Endothelial cell of umbilical vein (primary cell): Measurements from ENCODE around the gene LAMB1.
"Not testable (repeated sequence)": the region's sequence is repeated elsewhere in the genome, so short reads cannot be mapped to it uniquely, and the experiment has no call there.

ENCODE experiments used
- FOS ChIP-seq: IDR thresholded peaks from 2 replicates; pipeline ENCODE4 v1.6.1; 2011; ENCODE audit warnings: mild to moderate bottlenecking, low read length, moderate library complexity, borderline replicate concordance; ENCODE audit not compliant: insufficient read depth
- POLR2A ChIP-seq: IDR thresholded peaks from 2 replicates; pipeline ENCODE4 v1.6.1; 2012; ENCODE audit warnings: low read depth, mild to moderate bottlenecking, control low read depth, low read length
- POLR2AphosphoS5 ChIP-seq: IDR thresholded peaks from 2 replicates; pipeline ENCODE4 v1.6.1; 2012; ENCODE audit warnings: low read depth, mild to moderate bottlenecking, control low read depth, low read length, moderate library complexity; ENCODE audit not compliant: insufficient read depth
- TF ChIP-seq, protein P1 (sequence below), 2 donors: IDR thresholded peaks; 1 replicate in 1 of 2; 2 replicates in 1 of 2; pipeline ENCODE4 v1.5.1; 2011; ENCODE audit warnings: low read length in 2 of 2, mild to moderate bottlenecking in 2 of 2, moderate library complexity in 2 of 2, control low read depth in 1 of 2, inconsistent platforms in 1 of 2, low read depth in 1 of 2; ENCODE audit not compliant: insufficient read depth in 1 of 2; ENCODE audit errors: extremely low read depth in 1 of 2
- TF ChIP-seq, protein P2 (sequence below): IDR thresholded peaks from 2 replicates; pipeline ENCODE4 v1.6.1; 2011; ENCODE audit not compliant: insufficient read depth, insufficient read length

DNA sequence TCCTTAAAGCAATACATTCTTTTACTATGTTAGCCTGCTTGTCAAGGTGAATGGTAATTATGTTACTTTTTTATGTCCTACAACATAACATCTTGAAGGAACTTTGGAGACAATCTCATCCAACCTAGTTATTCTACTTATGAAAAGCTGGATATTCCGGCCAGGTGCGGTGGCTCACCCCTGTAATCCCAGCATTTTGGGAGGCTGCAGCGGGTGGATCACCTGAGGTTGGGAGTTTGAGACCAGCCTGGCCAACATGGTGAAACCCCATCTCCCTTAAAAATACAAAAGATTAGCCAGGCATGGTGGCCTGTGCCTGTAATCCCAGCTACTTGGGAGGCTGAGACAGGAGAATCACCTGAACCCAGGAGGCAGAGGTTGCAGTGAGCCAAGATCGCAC, 46.0 kb downstream of the LAMB1 start:
- TF ChIP-seq, protein P1, sequence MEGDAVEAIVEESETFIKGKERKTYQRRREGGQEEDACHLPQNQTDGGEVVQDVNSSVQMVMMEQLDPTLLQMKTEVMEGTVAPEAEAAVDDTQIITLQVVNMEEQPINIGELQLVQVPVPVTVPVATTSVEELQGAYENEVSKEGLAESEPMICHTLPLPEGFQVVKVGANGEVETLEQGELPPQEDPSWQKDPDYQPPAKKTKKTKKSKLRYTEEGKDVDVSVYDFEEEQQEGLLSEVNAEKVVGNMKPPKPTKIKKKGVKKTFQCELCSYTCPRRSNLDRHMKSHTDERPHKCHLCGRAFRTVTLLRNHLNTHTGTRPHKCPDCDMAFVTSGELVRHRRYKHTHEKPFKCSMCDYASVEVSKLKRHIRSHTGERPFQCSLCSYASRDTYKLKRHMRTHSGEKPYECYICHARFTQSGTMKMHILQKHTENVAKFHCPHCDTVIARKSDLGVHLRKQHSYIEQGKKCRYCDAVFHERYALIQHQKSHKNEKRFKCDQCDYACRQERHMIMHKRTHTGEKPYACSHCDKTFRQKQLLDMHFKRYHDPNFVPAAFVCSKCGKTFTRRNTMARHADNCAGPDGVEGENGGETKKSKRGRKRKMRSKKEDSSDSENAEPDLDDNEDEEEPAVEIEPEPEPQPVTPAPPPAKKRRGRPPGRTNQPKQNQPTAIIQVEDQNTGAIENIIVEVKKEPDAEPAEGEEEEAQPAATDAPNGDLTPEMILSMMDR (IDR thresholded peaks at IDR 0.05; ENCODE audit: extremely low read depth in 1 of 2, insufficient read depth in 1 of 2, low read depth in 1 of 2, low read length in 2 of 2), result not testable (repeated sequence)
- TF ChIP-seq, protein P2, sequence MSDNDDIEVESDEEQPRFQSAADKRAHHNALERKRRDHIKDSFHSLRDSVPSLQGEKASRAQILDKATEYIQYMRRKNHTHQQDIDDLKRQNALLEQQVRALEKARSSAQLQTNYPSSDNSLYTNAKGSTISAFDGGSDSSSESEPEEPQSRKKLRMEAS, result not testable (repeated sequence)
- not testable (repeated sequence) for TF ChIP-seq FOS, POLR2AphosphoS5, POLR2A
